ENCODE results near the gene SLC7A8.
A peak's percentile ranks its signal among the peaks of the same experiment; 100 is the strongest.
"Not testable (repeated sequence)": the region's sequence is repeated elsewhere in the genome, so short reads cannot be mapped to it uniquely, and the experiment has no call there.

Gene SLC7A8

DNA sequence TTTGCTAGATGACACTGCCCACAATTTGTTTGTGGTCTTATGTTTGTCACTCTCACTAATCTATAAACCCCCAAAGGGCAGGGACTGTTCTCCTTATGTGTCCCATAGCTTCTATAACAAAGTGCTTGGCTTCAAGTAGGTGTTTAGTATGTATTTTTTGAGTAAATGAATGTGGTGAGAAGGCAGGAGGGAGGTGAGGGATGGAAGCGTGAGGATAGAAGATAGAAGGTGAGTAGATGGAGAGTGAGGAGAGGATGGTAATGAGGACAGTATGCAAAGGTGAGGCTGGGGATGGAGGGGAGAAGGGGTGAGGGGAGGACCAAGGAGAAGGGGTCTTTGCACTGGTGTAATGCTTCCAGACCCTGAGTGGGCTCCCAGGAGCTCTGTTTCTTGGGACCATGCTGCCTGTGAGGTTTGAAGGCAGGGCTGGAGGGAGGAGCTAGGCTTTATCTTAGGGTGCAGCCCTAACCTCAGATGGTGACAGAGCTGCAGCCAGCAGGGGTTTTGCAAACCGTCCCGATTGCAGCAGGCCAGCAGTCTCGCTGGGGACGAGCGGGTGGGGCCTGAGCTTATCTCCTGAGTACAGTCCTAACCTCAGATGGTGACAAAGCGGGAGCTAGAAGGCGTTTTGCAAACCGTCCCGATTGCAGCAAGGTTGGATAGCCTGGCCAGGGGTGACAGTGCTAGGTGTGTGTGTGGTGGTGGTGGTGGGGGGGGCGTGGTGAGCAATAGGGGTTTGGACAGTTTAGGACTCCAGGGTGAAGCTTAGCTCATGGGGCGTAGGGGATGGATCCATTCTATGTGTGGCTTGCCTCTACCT is 70.9 kb downstream of the SLC7A8 start:
- Histone ChIP-seq H2BK15ac (ENCODE audit: low read length) (no peak overlapping the region), H4K91ac (ENCODE audit: low read depth, low read length, poor library complexity) (peak overlapping the region; percentile 19), H2AK5ac (ENCODE audit: low read depth, low read length) (no peak overlapping the region), H3K27ac (replicated peaks; ENCODE audit: low read length) (no peak overlapping the region), H2AFZ (ENCODE audit: low read length) (no peak overlapping the region), H3K36me3 (replicated peaks in 1 of 2; ENCODE audit: control insufficient read depth in 2 of 2, insufficient read depth in 2 of 2, low read length in 2 of 2) (no peaks in the 10 kb centered on the region), H3K4me1 (ENCODE audit: control insufficient read depth in 2 of 2, insufficient read depth in 1 of 2, low read depth in 1 of 2, low read length in 2 of 2) (peaks cover 9 to 10% of the 10 kb centered on the region in 2 donors), H3K9me3 (replicated peaks in 1 of 2; ENCODE audit: control insufficient read depth in 2 of 2, insufficient read depth in 1 of 2, low read depth in 1 of 2, low read length in 2 of 2) (peaks cover 0 to 2% of the 10 kb centered on the region in 2 donors), H3K14ac (ENCODE audit: low read length) (no peak overlapping the region), H3K79me1 (ENCODE audit: low read depth, low read length) (no peaks in the 10 kb centered on the region), H3K23ac (ENCODE audit: low read depth, low read length, poor library complexity) (no peak overlapping the region), H3K4me3 (ENCODE audit: low read length in 2 of 2) (peak overlapping the region in 1 of 2 donors; percentile 49), H4K8ac (ENCODE audit: low read depth, low read length) (no peak overlapping the region), H3K4me2 (ENCODE audit: insufficient read depth, low read length, poor library complexity, severe bottlenecking) (no peak overlapping the region), H3K9ac (ENCODE audit: low read depth, low read length, poor library complexity) (no peak overlapping the region), H2BK5ac (ENCODE audit: low read length) (no peak overlapping the region), H3K4ac (ENCODE audit: low read length) (no peak overlapping the region), H2BK120ac (ENCODE audit: low read depth, low read length) (no peak overlapping the region), H2BK12ac (ENCODE audit: low read length) (no peak overlapping the region), H3K18ac (ENCODE audit: low read length) (no peak overlapping the region), H3K27me3 (ENCODE audit: control insufficient read depth in 3 of 3, insufficient read depth in 3 of 3, low read depth in 1 of 3, low read length in 3 of 3) (peaks cover 0 to 12% (median 0%) of the 10 kb centered on the region in 3 experiments)
- 100% methylated on average over 1 of the region's 12 CpGs for WGBS, 2 donors (ENCODE audit: extremely low coverage in 2 of 2, insufficient read length in 2 of 2, insufficient replicate concordance in 1 of 2)
- DNase-seq (ENCODE audit: low spot score): no peak

DNA sequence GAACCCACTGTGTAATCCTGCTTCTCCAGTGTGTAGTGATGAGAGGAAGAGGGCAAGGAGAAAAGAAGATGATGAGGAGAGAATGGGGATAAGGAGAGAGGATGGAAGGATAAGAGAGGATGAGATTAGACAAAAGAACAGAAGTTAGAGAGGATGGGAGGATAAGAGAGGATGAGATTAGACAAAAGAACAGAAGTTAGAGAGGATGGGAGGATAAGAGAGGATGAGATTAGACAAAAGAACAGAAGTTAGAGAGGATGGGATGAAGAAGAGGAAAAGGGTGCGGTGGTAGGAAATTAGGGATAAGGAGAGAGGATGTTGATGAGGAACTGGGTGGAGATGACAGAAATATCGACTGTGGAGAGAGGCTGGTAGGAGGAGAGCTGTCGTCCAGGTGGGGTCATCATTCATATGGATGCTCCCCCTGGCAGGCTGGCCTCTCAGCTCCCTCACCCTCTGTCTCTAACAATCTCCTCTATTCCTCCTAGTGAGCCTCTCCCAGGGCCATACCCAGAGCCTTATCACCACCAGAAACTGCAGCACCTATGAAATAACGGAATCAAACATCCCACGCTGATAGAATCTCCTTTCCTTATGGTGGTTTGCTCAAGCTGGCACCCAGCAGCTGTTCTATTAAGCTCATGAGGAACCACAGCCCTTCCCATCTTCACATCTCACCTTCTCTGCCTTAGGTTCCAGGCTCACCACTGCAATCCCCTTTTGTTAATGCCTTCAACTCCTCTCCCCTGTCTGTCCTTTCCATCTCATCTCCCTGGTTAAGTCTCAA is 72.7 kb downstream of the SLC7A8 start:
- Histone ChIP-seq H3K9me3 (replicated peaks in 1 of 2; ENCODE audit: control insufficient read depth in 2 of 2, insufficient read depth in 1 of 2, low read depth in 1 of 2, low read length in 2 of 2) (peaks cover 0 to 2% of the 10 kb centered on the region in 2 donors), H4K91ac (ENCODE audit: low read depth, low read length, poor library complexity) (no peak overlapping the region), H2BK120ac (ENCODE audit: low read depth, low read length) (no peak overlapping the region), H2AK5ac (ENCODE audit: low read depth, low read length) (no peak overlapping the region), H3K23ac (ENCODE audit: low read depth, low read length, poor library complexity) (no peak overlapping the region), H3K4me3 (ENCODE audit: low read length in 2 of 2) (no peak overlapping the region), H3K14ac (ENCODE audit: low read length) (no peak overlapping the region), H3K4me1 (ENCODE audit: control insufficient read depth in 2 of 2, insufficient read depth in 1 of 2, low read depth in 1 of 2, low read length in 2 of 2) (peaks cover 9 to 10% of the 10 kb centered on the region in 2 donors), H2BK15ac (ENCODE audit: low read length) (no peak overlapping the region), H3K27ac (replicated peaks; ENCODE audit: low read length) (no peak overlapping the region), H2AFZ (ENCODE audit: low read length) (no peak overlapping the region), H2BK12ac (ENCODE audit: low read length) (no peak overlapping the region), H3K79me1 (ENCODE audit: low read depth, low read length) (no peaks in the 10 kb centered on the region), H2BK5ac (ENCODE audit: low read length) (no peak overlapping the region), H3K36me3 (replicated peaks in 1 of 2; ENCODE audit: control insufficient read depth in 2 of 2, insufficient read depth in 2 of 2, low read length in 2 of 2) (no peaks in the 10 kb centered on the region), H3K18ac (ENCODE audit: low read length) (no peak overlapping the region), H3K27me3 (ENCODE audit: control insufficient read depth in 3 of 3, insufficient read depth in 3 of 3, low read depth in 1 of 3, low read length in 3 of 3) (peaks cover 0 to 12% (median 0%) of the 10 kb centered on the region in 3 experiments), H4K8ac (ENCODE audit: low read depth, low read length) (no peak overlapping the region), H3K4me2 (ENCODE audit: insufficient read depth, low read length, poor library complexity, severe bottlenecking) (no peak overlapping the region), H3K9ac (ENCODE audit: low read depth, low read length, poor library complexity) (no peak overlapping the region), H3K4ac (ENCODE audit: low read length) (no peak overlapping the region)
- 100% methylated on average over 1 to 2 of the region's 5 CpGs for WGBS, 2 donors (ENCODE audit: extremely low coverage in 2 of 2, insufficient read length in 2 of 2, insufficient replicate concordance in 1 of 2)
- DNase-seq (ENCODE audit: low spot score): no peak

DNA sequence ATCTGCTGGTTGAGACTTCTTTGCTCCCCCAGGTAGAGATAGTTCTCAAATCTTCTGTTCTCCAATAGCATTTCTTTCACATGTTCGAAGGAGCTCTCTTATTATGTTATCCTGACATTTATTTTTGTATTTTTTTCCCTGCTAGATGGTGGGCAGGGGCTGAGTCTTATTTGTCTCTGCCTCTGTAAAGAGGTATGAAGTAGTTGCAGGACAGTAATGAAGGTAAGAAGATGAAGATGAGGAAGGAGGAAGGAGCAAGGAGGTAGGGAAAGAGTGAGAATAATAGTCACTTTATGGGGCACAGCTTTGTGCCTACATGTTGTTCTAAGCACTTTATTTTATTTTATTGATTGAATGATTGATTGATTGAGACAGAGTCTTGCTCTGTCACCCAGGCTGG is 73.7 kb downstream of the SLC7A8 start:
- Histone ChIP-seq H3K23ac (ENCODE audit: low read depth, low read length, poor library complexity) (no peak overlapping the region), H3K4ac (ENCODE audit: low read length) (no peak overlapping the region), H3K79me1 (ENCODE audit: low read depth, low read length) (no peaks in the 10 kb centered on the region), H2BK120ac (ENCODE audit: low read depth, low read length) (no peak overlapping the region), H2AK5ac (ENCODE audit: low read depth, low read length) (no peak overlapping the region), H2BK5ac (ENCODE audit: low read length) (no peak overlapping the region), H3K18ac (ENCODE audit: low read length) (no peak overlapping the region), H2BK12ac (ENCODE audit: low read length) (no peak overlapping the region), H3K4me3 (ENCODE audit: low read length in 2 of 2) (no peak overlapping the region), H3K27me3 (ENCODE audit: control insufficient read depth in 3 of 3, insufficient read depth in 3 of 3, low read depth in 1 of 3, low read length in 3 of 3) (peaks cover 0 to 12% (median 0%) of the 10 kb centered on the region in 3 experiments), H3K9ac (ENCODE audit: low read depth, low read length, poor library complexity) (no peak overlapping the region), H3K4me2 (ENCODE audit: insufficient read depth, low read length, poor library complexity, severe bottlenecking) (no peak overlapping the region), H3K36me3 (replicated peaks in 1 of 2; ENCODE audit: control insufficient read depth in 2 of 2, insufficient read depth in 2 of 2, low read length in 2 of 2) (no peaks in the 10 kb centered on the region), H4K8ac (ENCODE audit: low read depth, low read length) (no peak overlapping the region), H3K14ac (ENCODE audit: low read length) (no peak overlapping the region), H4K91ac (ENCODE audit: low read depth, low read length, poor library complexity) (no peak overlapping the region), H3K9me3 (replicated peaks in 1 of 2; ENCODE audit: control insufficient read depth in 2 of 2, insufficient read depth in 1 of 2, low read depth in 1 of 2, low read length in 2 of 2) (peaks cover 0 to 2% of the 10 kb centered on the region in 2 donors), H3K27ac (replicated peaks; ENCODE audit: low read length) (no peak overlapping the region), H3K4me1 (ENCODE audit: control insufficient read depth in 2 of 2, insufficient read depth in 1 of 2, low read depth in 1 of 2, low read length in 2 of 2) (peaks cover 9 to 10% of the 10 kb centered on the region in 2 donors), H2AFZ (ENCODE audit: low read length) (no peak overlapping the region), H2BK15ac (ENCODE audit: low read length) (no peak overlapping the region)
- no CpG with 5 or more reads among the region's 1 CpG for WGBS, 2 donors (ENCODE audit: extremely low coverage in 2 of 2, insufficient read length in 2 of 2, insufficient replicate concordance in 1 of 2)
- no peak for DNase-seq (ENCODE audit: low spot score)

DNA sequence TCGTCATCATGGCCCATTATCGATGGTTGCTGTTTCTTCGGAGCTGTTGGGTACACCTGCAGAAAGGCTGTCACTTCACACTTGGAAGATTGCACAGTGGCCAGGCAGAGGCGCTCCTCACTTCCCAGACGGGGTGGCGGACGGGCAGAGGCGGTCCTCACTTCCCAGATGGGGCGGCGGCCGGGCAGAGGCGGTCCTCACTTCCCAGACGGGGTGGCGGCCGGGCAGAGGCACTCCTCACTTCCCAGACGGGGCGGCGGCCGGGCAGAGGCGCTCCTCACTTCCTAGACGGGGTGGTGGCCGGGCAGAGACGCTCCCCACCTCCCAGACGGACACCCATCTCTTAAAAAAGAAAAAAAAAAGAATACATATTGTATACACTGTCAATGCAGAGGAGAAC is 75.3 kb downstream of the SLC7A8 start:
- not testable (repeated sequence) for H2AFZ ChIP-seq (ENCODE audit: low read length); H2BK5ac ChIP-seq (ENCODE audit: low read length); H3K4me1 ChIP-seq (ENCODE audit: control insufficient read depth in 2 of 2, insufficient read depth in 1 of 2, low read depth in 1 of 2, low read length in 2 of 2); H2BK12ac ChIP-seq (ENCODE audit: low read length); H3K4me3 ChIP-seq (ENCODE audit: low read length in 2 of 2); H3K9ac ChIP-seq (ENCODE audit: low read depth, low read length, poor library complexity); H3K79me1 ChIP-seq (ENCODE audit: low read depth, low read length); H3K4ac ChIP-seq (ENCODE audit: low read length); H3K23ac ChIP-seq (ENCODE audit: low read depth, low read length, poor library complexity); DNase-seq (ENCODE audit: low spot score); H2BK15ac ChIP-seq (ENCODE audit: low read length); H3K14ac ChIP-seq (ENCODE audit: low read length); H4K8ac ChIP-seq (ENCODE audit: low read depth, low read length); H2BK120ac ChIP-seq (ENCODE audit: low read depth, low read length); H2AK5ac ChIP-seq (ENCODE audit: low read depth, low read length); H4K91ac ChIP-seq (ENCODE audit: low read depth, low read length, poor library complexity); H3K4me2 ChIP-seq (ENCODE audit: insufficient read depth, low read length, poor library complexity, severe bottlenecking); H3K36me3 ChIP-seq (replicated peaks in 1 of 2; ENCODE audit: control insufficient read depth in 2 of 2, insufficient read depth in 2 of 2, low read length in 2 of 2); H3K18ac ChIP-seq (ENCODE audit: low read length); H3K9me3 ChIP-seq (replicated peaks in 1 of 2; ENCODE audit: control insufficient read depth in 2 of 2, insufficient read depth in 1 of 2, low read depth in 1 of 2, low read length in 2 of 2); H3K27ac ChIP-seq (replicated peaks; ENCODE audit: low read length)
- peaks cover 0 to 12% (median 0%) of the 10 kb centered on the region in 3 experiments for H3K27me3 ChIP-seq (ENCODE audit: control insufficient read depth in 3 of 3, insufficient read depth in 3 of 3, low read depth in 1 of 3, low read length in 3 of 3)
- WGBS, 2 donors (ENCODE audit: extremely low coverage in 2 of 2, insufficient read length in 2 of 2, insufficient replicate concordance in 1 of 2): no CpG with 5 or more reads among the region's 24 CpGs

Measured in neuronal stem cell (in vitro differentiated cells).